RPMI7951 (cell line): Measurements from ENCODE around the gene NAIF1. TPM values are rescaled to one million over a fixed set of nuclear protein-coding genes. Genes with fewer than 3 reads are reported as not detected.
A peak's percentile ranks its signal among the peaks of the same experiment; 100 is the strongest.

Experiments used
- DNase-seq: peaks from one replicate; pipeline ENCODE4 v3.0.0-alpha.2; 2012; ENCODE audit warnings: low read depth
- total RNA-seq: library from RNA; depleted of rRNA; stranded (reverse); fragments of >200 nt; shearing (Covaris generic); gene quantifications from 2 replicates; pipeline ENCODE4 v1.2.3, GENCODE V29; 2014

NAIF1 gene
- total RNA-seq, 1 experiment from 2014 or later: 7.7 TPM

- no peak for DNase-seq
These were observed 35.9 kb upstream of the NAIF1 start for GRCh38 chr9:128102861-128103588.

- DNase-seq: no peak
These were observed 35.1 kb upstream of the NAIF1 start for GRCh38 chr9:128102196-128102595.

- no peak for DNase-seq
These were observed 34.6 kb upstream of the NAIF1 start for GRCh38 chr9:128101690-128102089.

GRCh38 chr9:128101231-128101661, 34.1 kb upstream of the NAIF1 start:
- no peak for DNase-seq

GRCh38 chr9:128100581-128100980, 33.5 kb upstream of the NAIF1 start:
- no peak for DNase-seq

- DNase-seq: no peak
These were observed 32.9 kb upstream of the NAIF1 start for GRCh38 chr9:128099932-128100491.

GRCh38 chr9:128099231-128099931, 32.3 kb upstream of the NAIF1 start:
- no peak for DNase-seq

- peak; percentile 93 for DNase-seq
These were observed 31.4 kb upstream of the NAIF1 start for GRCh38 chr9:128098297-128099230.

GRCh38 chr9:128097543-128098296, 30.6 kb upstream of the NAIF1 start:
- no peak for DNase-seq

- no peak for DNase-seq
These were observed 29.8 kb upstream of the NAIF1 start for GRCh38 chr9:128096616-128097536.

- no peak for DNase-seq
These were observed 27.9 kb upstream of the NAIF1 start for GRCh38 chr9:128094950-128095544.

GRCh38 chr9:128094166-128094949, 27.2 kb upstream of the NAIF1 start:
- peak; percentile 93 for DNase-seq

- DNase-seq: no peak
These were observed 25.9 kb upstream of the NAIF1 start for GRCh38 chr9:128093011-128093410.

- DNase-seq: no peak
These were observed 25.3 kb upstream of the NAIF1 start for GRCh38 chr9:128092199-128092977.

GRCh38 chr9:128091571-128091970, 24.5 kb upstream of the NAIF1 start:
- no peak for DNase-seq

GRCh38 chr9:128091144-128091543, 24.0 kb upstream of the NAIF1 start:
- no peak for DNase-seq

GRCh38 chr9:128089299-128089698, 22.2 kb upstream of the NAIF1 start:
- no peak for DNase-seq
